ENCODE data around the gene CYP8B1.

CYP8B1 gene

GRCh38 chr3:42894698-42895579 is 19.3 kb upstream of the CYP8B1 start:
- Histone ChIP-seq H3K9me3 (ENCODE audit: severe bottlenecking) (no peaks in the 10 kb centered on the region), H3K36me3 (ENCODE audit: low read depth) (no peaks in the 10 kb centered on the region), H3K4me3 (ENCODE audit: severe bottlenecking) (no peak overlapping the region), H3K27me3 (ENCODE audit: insufficient read depth, poor library complexity, severe bottlenecking) (no peaks in the 10 kb centered on the region), H3K27ac (ENCODE audit: poor library complexity, severe bottlenecking) (no peak overlapping the region), H3K4me1 (ENCODE audit: insufficient read depth, poor library complexity, severe bottlenecking) (peaks cover 3% of the 10 kb centered on the region)
- ATAC-seq (ENCODE audit: low read depth) = no peak
- DNase-seq (ENCODE audit: low spot score) = no peak
- TF ChIP-seq, protein P1, sequence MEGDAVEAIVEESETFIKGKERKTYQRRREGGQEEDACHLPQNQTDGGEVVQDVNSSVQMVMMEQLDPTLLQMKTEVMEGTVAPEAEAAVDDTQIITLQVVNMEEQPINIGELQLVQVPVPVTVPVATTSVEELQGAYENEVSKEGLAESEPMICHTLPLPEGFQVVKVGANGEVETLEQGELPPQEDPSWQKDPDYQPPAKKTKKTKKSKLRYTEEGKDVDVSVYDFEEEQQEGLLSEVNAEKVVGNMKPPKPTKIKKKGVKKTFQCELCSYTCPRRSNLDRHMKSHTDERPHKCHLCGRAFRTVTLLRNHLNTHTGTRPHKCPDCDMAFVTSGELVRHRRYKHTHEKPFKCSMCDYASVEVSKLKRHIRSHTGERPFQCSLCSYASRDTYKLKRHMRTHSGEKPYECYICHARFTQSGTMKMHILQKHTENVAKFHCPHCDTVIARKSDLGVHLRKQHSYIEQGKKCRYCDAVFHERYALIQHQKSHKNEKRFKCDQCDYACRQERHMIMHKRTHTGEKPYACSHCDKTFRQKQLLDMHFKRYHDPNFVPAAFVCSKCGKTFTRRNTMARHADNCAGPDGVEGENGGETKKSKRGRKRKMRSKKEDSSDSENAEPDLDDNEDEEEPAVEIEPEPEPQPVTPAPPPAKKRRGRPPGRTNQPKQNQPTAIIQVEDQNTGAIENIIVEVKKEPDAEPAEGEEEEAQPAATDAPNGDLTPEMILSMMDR (IDR thresholded peaks at IDR 0.05; ENCODE audit: poor library complexity, severe bottlenecking) = no peak

DNA sequence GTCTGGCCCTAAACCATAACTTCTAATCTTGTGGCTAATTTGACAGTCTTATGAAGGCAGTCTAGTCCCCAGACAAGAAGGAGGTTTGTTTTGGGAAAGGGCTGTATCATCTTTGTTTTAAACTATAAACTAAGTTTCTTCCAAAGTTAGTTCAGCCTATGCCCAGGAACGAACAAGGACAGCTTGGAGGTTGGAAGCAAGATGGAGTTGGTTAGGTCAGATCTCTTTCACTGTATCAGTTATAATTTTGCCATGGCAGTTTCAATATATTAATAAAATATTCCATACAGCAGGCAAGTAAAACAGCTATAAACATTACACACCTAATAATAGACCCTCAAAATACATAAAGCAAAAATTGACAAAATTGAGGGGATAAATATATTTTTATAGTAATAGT is 17.1 kb upstream of the CYP8B1 start:
- ATAC-seq (ENCODE audit: low read depth) = no peak
- DNase-seq (ENCODE audit: low spot score) = no peak
- Histone ChIP-seq H3K36me3 (ENCODE audit: low read depth) (no peaks in the 10 kb centered on the region), H3K4me1 (ENCODE audit: insufficient read depth, poor library complexity, severe bottlenecking) (peaks cover 3% of the 10 kb centered on the region), H3K27ac (ENCODE audit: poor library complexity, severe bottlenecking) (no peak overlapping the region), H3K9me3 (ENCODE audit: severe bottlenecking) (no peaks in the 10 kb centered on the region), H3K27me3 (ENCODE audit: insufficient read depth, poor library complexity, severe bottlenecking) (no peaks in the 10 kb centered on the region), H3K4me3 (ENCODE audit: severe bottlenecking) (no peak overlapping the region)
- TF ChIP-seq, protein P1 (IDR thresholded peaks at IDR 0.05; ENCODE audit: poor library complexity, severe bottlenecking) = no peak

DNA sequence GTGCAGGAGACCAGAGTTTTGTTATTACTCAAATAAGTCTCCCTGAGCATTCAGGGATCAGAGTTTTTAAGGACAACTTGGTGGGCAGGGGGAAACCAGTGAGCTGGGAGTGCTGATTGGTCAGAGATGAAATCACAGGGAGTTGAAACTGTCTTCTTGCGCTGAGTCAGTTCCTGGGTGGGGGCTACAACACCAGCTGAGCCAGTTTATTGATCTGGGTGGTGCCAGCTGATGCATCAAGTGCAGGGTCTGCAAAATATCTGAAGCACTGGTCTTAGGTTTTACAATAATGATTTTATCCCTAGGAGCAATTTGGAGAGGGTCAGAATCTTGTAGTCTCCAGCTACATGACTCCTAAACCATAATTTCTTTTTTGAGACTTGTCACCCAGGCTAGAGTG is 16.5 kb upstream of the CYP8B1 start:
- H3K27me3 ChIP-seq (ENCODE audit: insufficient read depth, poor library complexity, severe bottlenecking) = no peaks in the 10 kb centered on the region
- TF ChIP-seq, protein P1 (IDR thresholded peaks at IDR 0.05; ENCODE audit: poor library complexity, severe bottlenecking) = no peak
- no peak overlapping the region for H3K27ac ChIP-seq (ENCODE audit: poor library complexity, severe bottlenecking)
- H3K4me1 ChIP-seq (ENCODE audit: insufficient read depth, poor library complexity, severe bottlenecking) = peaks cover 3% of the 10 kb centered on the region
- DNase-seq (ENCODE audit: low spot score) (no peak), ATAC-seq (ENCODE audit: low read depth) (no peak)
- no peaks in the 10 kb centered on the region for H3K9me3 ChIP-seq (ENCODE audit: severe bottlenecking)
- no peaks in the 10 kb centered on the region for H3K36me3 ChIP-seq (ENCODE audit: low read depth)
- no peak overlapping the region for H3K4me3 ChIP-seq (ENCODE audit: severe bottlenecking)

DNA sequence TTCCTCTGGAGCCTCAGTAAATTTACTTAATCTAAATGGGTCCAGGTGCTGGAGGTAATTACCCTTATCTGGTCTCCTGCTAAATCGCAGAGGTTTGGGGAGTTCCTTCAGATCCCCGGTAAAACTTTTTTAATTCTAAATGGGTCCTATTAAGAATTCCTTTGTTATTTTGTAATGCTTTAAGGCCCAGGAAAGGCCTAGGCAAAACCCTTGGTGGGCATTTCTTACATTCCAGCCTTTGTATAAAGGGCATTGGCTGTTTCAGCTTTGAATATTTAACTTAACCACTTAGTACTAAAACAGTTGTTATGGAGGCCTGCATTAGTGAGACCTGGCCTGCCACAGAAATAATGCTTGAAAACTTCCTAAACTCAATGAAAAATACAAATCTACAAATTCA is 15.4 kb upstream of the CYP8B1 start:
- TF ChIP-seq, protein P1 (IDR thresholded peaks at IDR 0.05; ENCODE audit: poor library complexity, severe bottlenecking) = no peak
- no peak overlapping the region for H3K27ac ChIP-seq (ENCODE audit: poor library complexity, severe bottlenecking)

GRCh38 chr3:42887084-42887483 is 11.4 kb upstream of the CYP8B1 start:
- Histone ChIP-seq H3K27ac (ENCODE audit: poor library complexity, severe bottlenecking) (no peak overlapping the region), H3K9me3 (ENCODE audit: severe bottlenecking) (no peaks in the 10 kb centered on the region), H3K36me3 (ENCODE audit: low read depth) (no peaks in the 10 kb centered on the region), H3K27me3 (ENCODE audit: insufficient read depth, poor library complexity, severe bottlenecking) (no peaks in the 10 kb centered on the region), H3K4me3 (ENCODE audit: severe bottlenecking) (no peak overlapping the region), H3K4me1 (ENCODE audit: insufficient read depth, poor library complexity, severe bottlenecking) (peaks cover 3% of the 10 kb centered on the region)
- TF ChIP-seq, protein P1 (IDR thresholded peaks at IDR 0.05; ENCODE audit: poor library complexity, severe bottlenecking) = no peak
- no peak for DNase-seq (ENCODE audit: low spot score)
- ATAC-seq (ENCODE audit: low read depth) = no peak

More for the DNA sequence above, 15.4 kb upstream of the CYP8B1 start:
- DNase-seq (ENCODE audit: low spot score) (no peak), ATAC-seq (ENCODE audit: low read depth) (no peak)
- no peaks in the 10 kb centered on the region for H3K9me3 ChIP-seq (ENCODE audit: severe bottlenecking)
- H3K27me3 ChIP-seq (ENCODE audit: insufficient read depth, poor library complexity, severe bottlenecking) = no peaks in the 10 kb centered on the region
- no peaks in the 10 kb centered on the region for H3K36me3 ChIP-seq (ENCODE audit: low read depth)
- H3K4me3 ChIP-seq (ENCODE audit: severe bottlenecking) = no peak overlapping the region
- H3K4me1 ChIP-seq (ENCODE audit: insufficient read depth, poor library complexity, severe bottlenecking) = peaks cover 3% of the 10 kb centered on the region

All from RWPE2 (cell line).